HG03571 (cell line): ENCODE data around the gene DDI2.

ENCODE experiments used
- ATAC-seq: cut with Tn5 transposase; IDR thresholded peaks from one replicate; pipeline ENCODE4 v1.9.1; 2021; ENCODE audit not compliant: unreplicated experiment

DDI2 gene

DNA sequence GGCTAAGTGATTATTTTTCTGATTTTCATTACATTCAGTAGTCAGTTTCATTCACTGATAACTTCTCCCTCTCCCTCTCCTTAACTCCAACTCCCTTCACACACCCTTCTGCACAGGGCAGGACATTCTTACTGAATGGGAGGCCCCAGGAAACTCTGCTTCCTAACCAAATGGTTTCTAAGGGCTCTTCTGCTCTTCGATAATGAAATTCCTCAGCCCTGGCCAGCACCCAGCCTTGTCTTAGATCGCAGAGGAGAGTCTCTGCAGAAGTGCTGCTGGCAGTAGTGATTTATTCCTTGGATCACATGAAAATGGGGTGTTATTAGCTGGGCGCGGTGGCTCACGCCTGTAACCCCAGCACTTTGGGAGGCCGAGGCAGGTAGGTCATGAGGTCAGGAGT is 83.2 kb downstream of the DDI2 start:
- no peak for ATAC-seq

DNA sequence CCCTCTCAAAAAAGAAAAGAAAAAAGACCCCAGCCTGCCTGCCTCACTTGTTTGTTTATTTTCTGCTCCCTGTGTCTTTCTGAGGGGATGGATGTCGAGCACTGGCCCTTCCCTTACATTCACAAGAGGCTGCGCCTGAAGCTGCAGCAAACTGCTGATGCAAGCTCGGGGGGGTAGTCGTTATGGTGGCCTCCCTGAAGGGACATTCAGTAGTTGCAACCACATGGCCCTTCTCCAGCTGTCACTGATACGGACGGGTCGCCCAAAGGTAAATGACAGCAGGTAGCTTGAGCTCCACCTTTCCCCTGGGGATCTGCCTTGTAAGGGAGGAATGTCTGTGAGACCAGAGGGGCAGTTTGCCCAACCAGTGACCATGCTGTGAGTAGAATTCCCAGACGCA is 84.5 kb downstream of the DDI2 start:
- ATAC-seq, result no peak

DNA sequence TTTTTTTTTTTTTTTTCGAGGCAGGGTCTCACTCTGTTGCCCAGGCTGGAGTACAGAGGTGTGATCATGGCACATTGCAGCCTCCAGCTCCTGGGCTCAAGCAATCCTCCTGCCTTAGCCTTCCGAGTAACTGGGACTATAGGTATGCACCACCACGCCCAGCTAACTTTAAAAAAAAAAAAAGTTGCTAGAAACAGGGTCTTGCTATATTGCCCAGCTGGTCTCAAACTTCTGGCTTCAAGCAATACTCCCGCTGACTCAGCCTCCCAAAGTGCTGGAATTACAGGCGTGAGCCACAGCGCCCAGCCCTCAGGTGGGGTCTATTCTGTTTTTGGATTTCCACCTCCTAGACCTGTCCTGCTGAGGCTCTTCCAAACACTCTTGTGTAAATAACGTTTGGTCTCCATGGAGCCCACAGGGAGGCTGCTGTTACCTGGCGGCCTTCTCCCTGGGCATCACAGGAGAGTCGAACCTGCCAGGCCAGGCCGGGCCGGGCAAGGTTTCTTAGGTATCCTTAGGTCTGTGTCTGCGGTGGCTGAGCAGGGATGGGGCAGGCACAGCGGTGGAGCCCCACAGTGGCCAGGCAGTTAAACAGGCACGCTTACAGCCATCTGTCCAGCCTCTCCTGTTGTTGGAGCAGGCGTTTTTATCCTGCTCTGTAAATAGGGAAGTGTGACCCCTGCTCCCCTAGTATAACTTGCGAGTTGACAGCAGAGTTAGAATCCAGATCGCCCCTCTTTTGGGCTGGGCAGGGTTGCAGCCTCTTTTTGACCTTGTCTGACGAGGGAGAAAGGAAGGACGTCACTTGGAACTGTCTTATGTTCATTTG is 85.7 kb downstream of the DDI2 start:
- ATAC-seq, result no peak

DNA sequence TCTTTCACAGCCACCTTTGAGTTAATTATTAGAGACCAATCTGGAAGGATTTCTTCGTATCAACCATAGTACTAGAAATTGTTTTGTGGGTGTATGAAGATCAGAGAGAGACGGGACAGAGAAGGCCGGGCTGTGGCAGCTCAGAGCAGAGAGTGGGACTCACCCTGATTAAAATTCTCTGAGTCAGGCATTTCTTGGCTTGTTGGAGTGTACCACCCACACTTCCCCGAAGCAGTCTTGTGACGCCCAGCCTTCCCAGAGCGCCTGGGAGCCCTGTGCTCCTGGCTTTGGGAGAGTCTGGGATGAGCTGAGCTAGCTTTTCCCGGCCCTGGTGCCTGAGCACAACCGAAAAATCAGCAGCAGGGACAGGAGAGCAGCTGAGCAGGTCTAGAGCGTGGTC is 86.3 kb downstream of the DDI2 start:
- no peak for ATAC-seq

DNA sequence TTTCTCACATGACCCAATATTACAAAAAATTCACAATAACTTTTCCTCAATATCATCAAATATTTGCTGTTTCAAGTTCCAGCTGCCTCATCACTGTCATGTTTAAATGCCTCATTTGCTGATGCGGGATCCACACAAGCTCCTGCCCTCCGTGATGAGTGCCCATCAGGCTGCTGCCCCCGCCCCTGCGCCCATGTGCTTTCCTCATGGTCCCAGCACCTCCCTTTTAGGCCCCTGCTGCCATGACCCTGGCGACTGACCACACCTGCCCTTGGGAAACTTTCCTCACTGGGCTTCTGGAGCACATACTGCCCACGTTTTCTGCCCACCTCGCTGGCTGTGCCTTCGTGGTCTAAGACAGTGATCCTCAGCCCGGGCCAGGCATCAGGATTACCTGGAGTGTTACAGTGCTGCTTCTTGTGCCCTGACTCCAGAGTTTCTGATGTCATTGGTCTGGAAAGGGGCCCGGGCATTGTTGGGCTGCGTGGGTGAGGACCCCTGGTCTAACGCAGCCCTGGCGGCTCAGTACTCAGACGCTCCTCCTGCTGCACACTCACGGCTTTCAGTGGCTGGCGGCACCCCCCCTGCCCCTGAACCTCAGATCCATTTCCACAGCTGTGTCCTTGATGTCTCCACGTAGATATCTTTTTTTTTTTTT is 87.4 kb downstream of the DDI2 start:
- ATAC-seq, result no peak

DNA sequence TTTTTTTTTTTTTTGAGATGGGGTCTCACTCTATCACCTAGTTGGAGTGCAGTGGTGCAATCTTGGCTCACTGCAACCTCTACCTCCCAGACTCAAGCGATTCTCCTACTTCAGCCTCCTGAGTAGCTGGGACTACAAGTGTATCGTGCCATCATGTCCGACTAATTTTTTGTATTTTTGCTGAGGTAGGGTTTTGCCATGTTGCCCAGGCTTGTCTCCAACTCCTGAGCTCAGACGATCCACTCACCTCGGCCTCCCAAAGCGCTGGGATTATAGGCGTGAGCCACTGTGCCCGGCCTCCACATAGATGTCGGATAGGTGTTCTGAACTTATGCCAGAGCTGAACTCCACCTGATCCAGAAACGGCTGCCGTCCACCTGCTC is 87.9 kb downstream of the DDI2 start:
- ATAC-seq, result no peak

DNA sequence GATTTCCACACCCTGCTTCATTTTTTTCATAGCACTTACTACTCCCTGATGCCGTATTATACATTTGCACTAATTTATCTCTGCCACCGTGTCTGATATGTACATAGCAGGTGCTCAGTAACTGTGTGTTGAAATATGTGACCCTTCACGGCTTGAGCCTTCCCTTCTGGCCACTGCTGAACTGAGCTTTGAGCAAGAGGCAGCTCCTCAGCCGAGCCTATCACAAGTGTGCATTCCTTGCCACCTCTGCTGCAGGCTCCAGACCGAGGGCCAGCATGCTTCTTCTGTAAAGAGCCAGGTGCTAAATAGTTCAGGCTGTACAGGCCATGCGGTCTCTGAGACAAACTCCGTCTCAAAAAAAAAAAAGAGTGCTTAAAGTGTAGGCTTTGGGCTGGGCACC is 89.5 kb downstream of the DDI2 start:
- no peak for ATAC-seq

DNA sequence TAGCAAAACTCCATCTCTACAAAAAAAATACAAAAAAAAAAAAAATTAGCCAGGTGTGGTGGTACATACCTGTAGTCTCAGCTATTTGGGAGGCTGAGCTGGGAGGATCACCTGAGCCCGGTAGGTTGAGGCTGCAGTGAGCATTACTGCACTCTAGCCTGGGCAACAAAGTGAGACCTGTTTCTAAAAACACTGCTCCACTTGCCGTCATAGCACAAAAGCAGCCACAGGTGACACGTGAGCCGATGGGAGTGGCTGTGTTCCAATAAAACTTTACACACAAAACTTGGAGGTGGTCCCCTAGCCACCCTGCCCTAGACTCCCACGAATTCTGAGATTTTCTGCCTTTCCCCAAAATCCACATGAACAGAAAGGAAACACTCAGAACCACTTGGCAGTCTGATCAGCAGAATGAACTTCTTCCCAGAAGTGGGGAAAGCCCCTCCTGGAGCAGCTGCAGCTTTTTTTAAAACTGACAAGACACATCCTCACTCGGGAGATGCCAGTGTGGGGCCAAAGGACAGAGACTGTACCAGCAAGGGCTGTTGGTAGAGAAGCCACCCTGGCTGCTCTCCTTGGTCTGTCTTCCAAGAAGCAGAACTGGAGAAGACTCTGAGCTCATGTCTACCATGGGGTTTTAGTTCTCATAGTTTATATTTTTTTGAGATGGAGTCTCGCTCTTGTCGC is 90.1 kb downstream of the DDI2 start:
- no peak for ATAC-seq

DNA sequence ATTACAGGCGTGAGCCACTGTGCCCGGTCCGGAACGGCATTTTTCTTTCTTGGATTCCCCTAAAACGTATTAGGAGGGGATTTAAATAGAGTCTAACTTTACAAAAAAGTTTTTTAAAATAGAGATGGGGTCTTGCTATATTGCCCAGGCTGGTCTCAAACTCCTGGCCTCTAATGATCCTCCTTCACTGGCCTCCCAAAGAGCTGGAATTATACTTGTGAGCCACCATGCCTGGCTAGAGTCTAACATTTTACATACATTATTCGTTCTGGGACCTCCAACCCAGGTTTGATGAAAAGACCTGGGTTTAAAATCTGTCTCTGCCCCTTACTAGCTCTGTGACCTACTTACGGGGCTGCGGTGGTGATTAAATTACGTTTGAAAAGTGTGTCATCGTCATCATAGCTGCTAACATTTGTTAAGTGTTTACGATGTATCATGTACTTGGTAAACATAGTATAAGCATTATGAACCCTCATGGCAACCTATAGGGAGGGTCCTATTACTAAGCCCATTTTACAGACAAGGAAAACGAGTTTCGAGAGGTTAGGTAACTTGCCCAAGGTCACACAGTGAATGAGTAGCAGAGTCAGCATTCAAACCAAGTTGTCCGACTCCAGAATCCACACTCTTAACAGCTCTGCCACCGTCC is 91.4 kb downstream of the DDI2 start:
- no peak for ATAC-seq

DNA sequence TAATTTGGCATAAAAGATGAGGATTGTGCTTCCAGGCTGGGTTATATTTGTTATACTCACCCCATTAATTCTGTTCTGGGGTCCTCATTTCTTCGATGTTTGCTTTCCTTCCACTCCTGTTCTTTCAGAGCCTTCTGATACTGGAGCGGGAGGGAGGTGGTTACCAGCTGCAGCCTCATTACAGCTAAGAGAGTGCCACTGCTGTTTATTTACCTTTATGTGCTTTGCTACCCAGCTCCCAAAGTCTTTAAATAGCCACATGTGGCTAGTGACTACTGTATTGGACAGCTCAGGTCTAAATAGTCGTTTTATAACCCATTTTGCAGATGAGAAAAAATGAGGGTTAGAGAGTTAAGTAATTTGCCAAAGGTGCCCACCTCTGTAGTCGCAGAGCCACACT is 92.0 kb downstream of the DDI2 start:
- ATAC-seq, result no peak

DNA sequence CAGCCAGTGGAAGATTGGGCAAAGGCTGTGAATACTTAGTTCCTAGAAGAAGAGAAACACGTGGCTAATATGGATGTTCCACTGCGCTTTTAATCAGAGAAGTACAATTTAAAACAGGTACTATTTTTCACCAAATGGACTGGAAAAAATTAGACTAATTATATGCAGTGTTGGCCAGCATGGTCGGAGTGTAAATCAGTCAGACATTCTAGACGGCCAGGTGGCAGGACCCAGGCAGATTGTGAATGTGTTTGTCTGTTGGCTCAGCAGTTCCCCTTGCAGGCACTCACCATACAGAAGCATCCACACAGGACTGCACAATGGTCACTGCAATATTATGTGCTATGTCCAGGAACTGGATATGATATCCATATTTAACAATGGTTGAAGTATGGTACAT is 94.9 kb downstream of the DDI2 start:
- no peak for ATAC-seq

DNA sequence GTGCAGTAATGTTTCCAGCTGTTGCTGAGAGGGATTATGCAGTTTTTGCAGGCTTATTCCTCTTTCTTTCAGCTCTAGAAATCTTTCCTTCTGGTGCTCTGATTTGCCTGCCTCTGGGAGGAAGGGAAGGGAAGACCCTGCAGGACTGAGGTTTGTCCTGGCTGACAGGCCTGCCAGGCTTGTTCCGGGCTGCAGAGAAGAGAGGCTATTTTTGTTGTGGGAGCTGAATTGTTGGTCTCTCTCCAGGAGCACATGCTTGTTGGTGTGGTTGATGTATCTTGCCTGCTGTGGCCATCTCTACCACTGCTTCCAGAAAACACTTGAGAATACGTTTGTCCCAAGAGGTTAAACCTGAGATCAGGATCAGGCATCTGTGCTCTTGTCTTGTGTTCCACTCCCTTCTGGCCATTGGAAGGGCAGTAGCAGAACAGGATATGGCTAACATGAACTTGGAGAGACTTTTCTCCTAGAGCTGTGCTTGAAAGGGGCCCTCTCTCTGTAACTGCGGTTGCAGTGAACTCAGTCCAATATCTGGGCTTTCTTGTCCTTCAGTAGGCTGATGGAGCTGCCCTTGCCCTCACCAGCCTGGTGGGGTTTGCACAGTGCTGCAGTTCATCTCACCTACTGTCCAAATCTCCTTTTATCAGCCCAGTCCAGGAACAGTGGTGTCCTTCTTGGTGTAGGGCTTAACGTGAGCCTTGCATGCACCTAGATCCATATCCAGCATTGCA is 97.3 kb downstream of the DDI2 start:
- ATAC-seq, result no peak

DNA sequence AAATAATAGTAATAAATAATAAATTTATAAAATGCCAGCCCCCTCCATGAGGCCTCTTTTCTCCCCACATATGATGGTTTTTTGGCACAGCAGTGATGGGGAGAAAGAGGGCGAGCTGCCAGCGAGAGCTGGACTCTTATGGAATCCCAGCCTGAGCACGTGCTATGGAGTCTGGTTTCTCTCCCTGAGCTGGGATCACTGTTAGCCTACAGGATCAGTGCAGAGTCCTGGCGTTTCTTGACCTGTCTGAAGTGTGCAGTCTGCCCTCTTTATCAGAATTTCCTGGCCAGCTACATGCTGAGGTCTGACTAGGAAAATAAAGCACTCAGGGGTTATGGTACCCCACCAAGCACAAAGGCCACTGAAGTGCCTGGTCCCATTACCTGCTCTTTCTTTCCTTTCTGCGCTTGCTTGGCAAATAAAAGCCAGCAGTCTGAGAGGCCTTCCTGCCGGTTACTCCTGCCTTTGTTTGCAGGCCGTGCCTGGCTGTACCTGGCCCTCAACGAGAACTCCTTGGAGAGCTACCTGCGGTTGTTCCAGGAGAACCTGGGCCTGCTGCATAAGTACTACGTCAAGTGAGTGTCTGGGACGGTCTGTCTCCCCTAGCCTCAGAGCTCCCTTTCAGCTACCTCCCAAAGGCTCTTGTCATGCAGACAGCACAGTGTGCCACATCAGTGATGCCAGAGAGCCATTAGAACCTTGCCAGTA is 100.3 kb downstream of the DDI2 start:
- no peak for ATAC-seq

DNA sequence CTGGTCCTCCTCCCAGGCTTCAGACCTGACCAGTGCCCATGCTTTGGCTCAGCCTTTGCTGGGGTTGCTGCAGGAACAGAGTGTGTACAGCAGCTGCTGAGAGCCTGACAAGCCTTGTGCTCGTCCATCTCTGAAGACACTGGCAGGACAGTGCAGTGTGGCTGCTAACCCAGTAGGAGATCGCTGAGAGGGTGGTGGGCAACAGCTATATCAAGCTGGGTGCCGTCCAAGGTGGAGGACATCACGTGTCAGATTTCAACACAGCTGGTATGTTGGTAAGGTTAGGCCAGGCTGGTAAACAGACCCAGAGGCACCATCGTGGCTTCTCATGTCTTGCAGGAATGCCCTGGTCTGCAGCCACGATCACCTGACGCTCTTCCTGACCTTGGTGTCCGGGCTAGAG is 100.9 kb downstream of the DDI2 start:
- ATAC-seq, result no peak
